Transverse colon (tissue), 4 donors: ENCODE data around the gene PIK3IP1. TPM values are rescaled to one million over a fixed set of nuclear protein-coding genes. Genes with fewer than 3 reads are reported as not detected.

Source experiments
- DNase-seq: peaks from one replicate; pipeline ENCODE4 v3.0.0-alpha.2; 2019
- H3K27ac ChIP-seq, 4 donors: fragments of 200-600 bp; sonication (generic); 2 replicates each; pipeline ENCODE4 v1.5.1; 2016 to 2018; ENCODE audit warnings: inconsistent platforms in 4 of 4
- H3K27me3 ChIP-seq: fragments of 200-600 bp; sonication (generic); 2 replicates; pipeline ENCODE4 v1.5.1; 2017; ENCODE audit warnings: inconsistent platforms
- H3K36me3 ChIP-seq, 4 donors: fragments of 200-600 bp; sonication (generic); 2 replicates each; pipeline ENCODE4 v1.5.1; 2017 to 2019; ENCODE audit warnings: inconsistent platforms in 4 of 4
- H3K4me1 ChIP-seq, 4 donors: fragments of 200-600 bp; sonication (generic); 2 replicates each; pipeline ENCODE4 v1.5.1; 2017 to 2020; ENCODE audit warnings: inconsistent platforms in 4 of 4
- H3K4me3 ChIP-seq, 4 donors: fragments of 200-600 bp; sonication (generic); 1 replicate in 1 of 4; 2 replicates in 3 of 4; pipeline versions ENCODE4 v1.5.1 to v1.6.1; 2017 to 2019; ENCODE audit warnings: inconsistent platforms in 4 of 4
- H3K9me3 ChIP-seq, 2 donors: fragments of 200-600 bp; sonication (generic); 2 replicates each; pipeline ENCODE4 v1.5.1; 2017 to 2019; ENCODE audit warnings: inconsistent platforms in 2 of 2
- EP300 ChIP-seq: sonication (generic); formaldehyde crosslinking; IDR thresholded peaks from one replicate; pipeline ENCODE4 v1.6.1; 2017; ENCODE audit warnings: antibody characterized with exemption, low read depth
- POLR2A ChIP-seq: fragments of 450-650 bp; IDR thresholded peaks from one replicate; pipeline ENCODE4 v1.6.1; 2016; ENCODE audit warnings: antibody characterized with exemption, mild to moderate bottlenecking, moderate library complexity
- POLR2AphosphoS5 ChIP-seq, 3 donors: sonication (generic); formaldehyde crosslinking; IDR thresholded peaks; one replicate each; pipeline ENCODE4 v1.6.1; 2016; ENCODE audit warnings: antibody characterized with exemption in 3 of 3
- WGBS, 2 donors: methylation state at CpG; one replicate each; pipeline ENCODE4 v1.1.5; 2018; ENCODE audit warnings: low coverage in 1 of 2; 5-methylcytosine and 5-hydroxymethylcytosine counted together
- in situ Hi-C, 4 donors: fragments of 200-750 bp; cut with MboI; loops; one replicate each; pipeline versions ENCODE4 v1.15.0 to v1.15.1; 2017; ENCODE audit warnings: low sequenced_read_pairs in 3 of 4, low pct_ligation_motif_present in 1 of 4, low pct_unique_long_range_greater_than_20kb in 1 of 4
- intact Hi-C: fragments of 100-400 bp; cut with DNase I; formaldehyde crosslinking; loops from one replicate; pipeline ENCODE4 v1.15.1; 2023; ENCODE audit warnings: low total_unique reads
- total RNA-seq, 4 donors: library from RNA; depleted of rRNA; stranded (reverse); fragments of >200 nt; gene quantifications; one replicate each; pipeline ENCODE4 v1.1.0, GENCODE V29; 2016
- TF ChIP-seq, protein P1 (sequence below), 5 experiments: fragments of 200-600 bp in 3 of 5; fragments of 450-650 bp in 2 of 5; sonication (generic) in 3 of 5; IDR thresholded peaks; 1 replicate in 2 of 5; 2 replicates in 3 of 5; pipeline ENCODE4 v1.5.1; 2016 to 2017; ENCODE audit warnings: antibody characterized with exemption in 5 of 5, inconsistent platforms in 3 of 5, mild to moderate bottlenecking in 2 of 5, moderate library complexity in 1 of 5

PIK3IP1 gene
- total RNA-seq, 4 donors from 2014 or later = 11.6 to 46.7 (median 35.2) TPM

DNA sequence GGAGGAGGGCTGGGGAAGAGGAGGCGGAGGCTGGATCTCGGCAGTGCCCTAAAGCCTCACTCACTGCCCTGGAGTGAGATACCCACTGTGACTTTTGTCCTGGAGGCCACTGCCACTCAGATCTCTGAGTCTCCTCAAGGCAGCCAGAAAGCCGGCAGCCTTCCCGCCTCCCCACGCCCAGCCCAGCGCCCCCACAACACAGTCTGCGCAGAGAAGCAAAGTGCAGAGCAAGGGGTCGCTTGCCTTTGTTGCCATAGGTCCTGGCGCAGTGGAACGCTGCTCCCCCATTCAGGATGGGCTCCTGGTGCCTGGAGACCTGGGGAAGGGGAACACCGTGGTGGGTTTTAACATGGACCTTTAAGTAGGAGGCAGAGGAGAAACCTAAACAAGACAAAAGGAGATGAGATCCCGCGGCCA is 36.3 kb upstream of the PIK3IP1 start:
- Histone ChIP-seq H3K4me3 (no peak overlapping the region), H3K9me3 (no peaks in the 10 kb centered on the region), H3K27me3 (no peaks in the 10 kb centered on the region), H3K4me1 (no peaks in the 10 kb centered on the region), H3K27ac (no peak overlapping the region), H3K36me3 (peaks cover 0 to 31% (median 9%) of the 10 kb centered on the region in 4 donors)
- WGBS, 2 donors = 91% methylated on average over 13 of the region's 13 CpGs; no CpG with 5 or more reads in 1 of the 2 donors
- no peak for DNase-seq
- in situ Hi-C loops (loop anchor here in 1 of 4 donors (25.0 kb wide), 1 partner anchor 109 kb away; no protein-coding TSS in a partner anchor), intact Hi-C loops (loop anchor here (10.0 kb wide), 1 partner anchor 786 kb away; no protein-coding TSS in a partner anchor)
- TF ChIP-seq POLR2AphosphoS5 (IDR thresholded peaks at IDR 0.05) = no peak
- TF ChIP-seq, protein P1, sequence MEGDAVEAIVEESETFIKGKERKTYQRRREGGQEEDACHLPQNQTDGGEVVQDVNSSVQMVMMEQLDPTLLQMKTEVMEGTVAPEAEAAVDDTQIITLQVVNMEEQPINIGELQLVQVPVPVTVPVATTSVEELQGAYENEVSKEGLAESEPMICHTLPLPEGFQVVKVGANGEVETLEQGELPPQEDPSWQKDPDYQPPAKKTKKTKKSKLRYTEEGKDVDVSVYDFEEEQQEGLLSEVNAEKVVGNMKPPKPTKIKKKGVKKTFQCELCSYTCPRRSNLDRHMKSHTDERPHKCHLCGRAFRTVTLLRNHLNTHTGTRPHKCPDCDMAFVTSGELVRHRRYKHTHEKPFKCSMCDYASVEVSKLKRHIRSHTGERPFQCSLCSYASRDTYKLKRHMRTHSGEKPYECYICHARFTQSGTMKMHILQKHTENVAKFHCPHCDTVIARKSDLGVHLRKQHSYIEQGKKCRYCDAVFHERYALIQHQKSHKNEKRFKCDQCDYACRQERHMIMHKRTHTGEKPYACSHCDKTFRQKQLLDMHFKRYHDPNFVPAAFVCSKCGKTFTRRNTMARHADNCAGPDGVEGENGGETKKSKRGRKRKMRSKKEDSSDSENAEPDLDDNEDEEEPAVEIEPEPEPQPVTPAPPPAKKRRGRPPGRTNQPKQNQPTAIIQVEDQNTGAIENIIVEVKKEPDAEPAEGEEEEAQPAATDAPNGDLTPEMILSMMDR (IDR thresholded peaks at IDR 0.05) = no peak
- no peak for TF ChIP-seq POLR2A
- TF ChIP-seq EP300 = no peak

DNA sequence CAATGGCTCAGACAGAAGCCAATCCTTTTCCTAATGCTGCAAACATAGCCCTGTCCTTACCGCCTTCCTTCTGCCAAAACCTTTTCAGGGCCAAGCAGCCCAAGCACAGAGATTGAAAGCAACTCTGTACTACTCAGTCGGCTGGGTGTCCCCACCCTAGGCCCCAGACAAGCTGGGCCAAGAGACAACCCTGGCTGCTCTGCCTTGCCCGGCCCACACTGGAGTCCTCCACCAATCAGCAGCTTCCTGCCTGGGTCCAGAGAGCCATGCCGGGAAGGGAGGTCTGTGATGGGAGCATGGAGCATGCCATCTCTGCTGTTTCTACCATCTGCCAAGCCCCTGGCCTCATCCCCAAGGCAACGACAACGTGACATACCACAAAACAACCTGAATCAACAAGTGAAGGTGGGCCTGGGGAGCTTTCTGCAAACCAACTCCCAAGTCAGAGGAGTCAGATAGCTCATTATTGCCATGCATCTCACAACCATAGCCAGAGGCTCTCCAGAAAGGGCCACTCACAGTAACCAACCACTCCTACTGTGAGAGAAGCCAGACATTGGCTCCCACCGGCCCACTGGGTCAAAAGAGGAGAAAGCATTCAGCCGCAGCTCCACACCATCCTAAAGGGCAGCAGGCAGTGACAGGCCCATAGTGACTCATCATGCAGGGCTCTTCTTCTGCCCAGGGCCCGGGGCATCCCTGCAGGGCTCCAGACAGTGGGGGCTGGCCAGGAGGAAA is 35.7 kb upstream of the PIK3IP1 start:
- no peaks in the 10 kb centered on the region for H3K4me1 ChIP-seq
- TF ChIP-seq POLR2AphosphoS5 (IDR thresholded peaks at IDR 0.05) (no peak), EP300 (no peak), POLR2A (no peak)
- TF ChIP-seq, protein P1 (IDR thresholded peaks at IDR 0.05) = no peak
- intact Hi-C loops (loop anchor here (10.0 kb wide), 1 partner anchor 787 kb away; no protein-coding TSS in a partner anchor), in situ Hi-C loops (loop anchor here in 1 of 4 donors (25.0 kb wide), 1 partner anchor 109 kb away; no protein-coding TSS in a partner anchor)
- WGBS, 2 donors = 95% methylated on average over 8 of the region's 9 CpGs; no CpG with 5 or more reads in 1 of the 2 donors
- H3K27me3 ChIP-seq = no peaks in the 10 kb centered on the region
- no peaks in the 10 kb centered on the region for H3K9me3 ChIP-seq
- peaks cover 0 to 28% (median 9%) of the 10 kb centered on the region in 4 donors for H3K36me3 ChIP-seq
- H3K27ac ChIP-seq = no peak overlapping the region
- DNase-seq = no peak
- no peak overlapping the region for H3K4me3 ChIP-seq

DNA sequence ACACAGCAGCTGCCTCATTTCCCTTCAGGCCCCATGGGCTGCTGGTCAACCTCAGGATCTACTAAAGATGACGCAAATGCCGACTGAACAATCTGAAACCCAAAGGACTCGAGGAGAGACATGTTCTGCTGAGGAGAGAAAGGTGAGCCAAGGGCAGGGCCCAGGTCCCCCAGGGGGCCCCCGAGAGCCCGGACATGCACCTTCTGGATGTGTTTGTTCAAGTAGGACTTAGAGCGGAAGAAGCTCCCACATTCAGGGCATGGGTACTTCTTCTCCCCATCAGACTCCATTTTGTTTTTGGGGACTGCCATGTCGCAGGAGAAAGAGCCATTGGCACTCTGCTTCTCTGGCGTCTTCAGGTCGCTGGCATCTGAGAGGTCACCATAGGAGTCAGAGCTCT is 34.6 kb upstream of the PIK3IP1 start:
- no peak overlapping the region for H3K4me3 ChIP-seq
- H3K4me1 ChIP-seq = no peaks in the 10 kb centered on the region
- TF ChIP-seq EP300 (no peak), POLR2AphosphoS5 (IDR thresholded peaks at IDR 0.05) (no peak), POLR2A (no peak)
- TF ChIP-seq, protein P1 (IDR thresholded peaks at IDR 0.05) = no peak
- H3K9me3 ChIP-seq = no peaks in the 10 kb centered on the region
- in situ Hi-C loops (loop anchor here in 1 of 4 donors (25.0 kb wide), 1 partner anchor 110 kb away; no protein-coding TSS in a partner anchor), intact Hi-C loops (loop anchor here (10.0 kb wide), 1 partner anchor 788 kb away; no protein-coding TSS in a partner anchor)
- H3K27ac ChIP-seq = no peak overlapping the region
- no peak for DNase-seq
- H3K27me3 ChIP-seq = no peaks in the 10 kb centered on the region
- 96% methylated on average over 9 of the region's 9 CpGs; no CpG with 5 or more reads in 1 of the 2 donors for WGBS, 2 donors
- peaks cover 0 to 18% (median 9%) of the 10 kb centered on the region in 4 donors for H3K36me3 ChIP-seq

DNA sequence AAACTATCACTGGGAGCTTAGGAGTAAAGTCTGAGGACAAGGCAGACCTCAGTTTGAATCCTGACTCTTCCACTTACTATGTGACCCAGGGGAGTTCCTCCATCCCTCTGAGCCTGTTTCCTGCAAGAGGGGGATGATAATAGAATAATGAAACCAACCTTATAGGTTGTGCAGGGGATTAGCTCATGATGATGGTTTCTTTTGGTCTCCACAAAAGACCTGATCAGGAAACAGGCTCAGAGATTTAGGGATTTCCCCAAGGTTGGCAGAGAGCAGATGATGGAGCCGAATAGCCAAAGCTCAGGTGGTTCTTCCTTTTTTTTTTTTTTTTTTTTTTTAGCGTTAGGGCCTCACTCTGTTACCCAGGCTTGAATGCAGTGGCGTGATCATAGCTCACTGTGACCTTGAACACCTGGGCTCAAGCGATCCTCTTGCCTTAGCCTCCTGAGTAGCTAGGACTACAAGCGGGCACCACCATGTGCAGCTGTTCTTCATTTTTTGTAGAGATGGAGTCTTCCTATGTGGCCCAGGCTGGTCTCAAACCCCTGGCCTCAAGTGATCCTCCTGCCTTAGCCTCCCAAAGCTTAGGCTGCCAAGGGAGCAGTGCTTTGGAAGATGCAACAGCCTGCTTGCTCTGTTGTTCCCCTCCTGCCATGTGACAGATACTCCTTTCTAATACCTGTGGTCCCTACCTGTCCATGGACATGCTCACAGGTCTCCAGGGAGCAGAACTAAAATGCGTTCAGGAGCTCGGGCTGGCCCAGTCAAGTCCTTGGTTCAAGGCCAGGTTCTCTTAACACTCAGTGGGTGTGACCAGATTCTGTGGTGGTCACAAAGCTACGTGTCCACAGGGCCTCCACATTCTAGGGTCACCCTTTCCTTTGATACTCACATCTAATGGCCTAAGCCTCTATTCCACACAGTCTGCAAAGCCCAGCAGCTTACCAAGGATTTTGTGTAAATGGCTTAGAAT is 31.6 kb upstream of the PIK3IP1 start:
- no peak overlapping the region for H3K4me3 ChIP-seq
- in situ Hi-C loops = no loop called here
- WGBS, 2 donors = 87 to 100% methylated on average over 2 to 8 of the region's 8 CpGs
- H3K4me1 ChIP-seq = no peaks in the 10 kb centered on the region
- no peaks in the 10 kb centered on the region for H3K9me3 ChIP-seq
- TF ChIP-seq POLR2A = no peak
- no peak for TF ChIP-seq POLR2AphosphoS5 (IDR thresholded peaks at IDR 0.05)
- TF ChIP-seq EP300 = no peak
- TF ChIP-seq, protein P1 (IDR thresholded peaks at IDR 0.05) = no peak
- peaks cover 0 to 17% (median 6%) of the 10 kb centered on the region in 4 donors for H3K36me3 ChIP-seq
- DNase-seq = no peak
- intact Hi-C loops = loop anchor here (10.0 kb wide), 1 partner anchor 791 kb away; no protein-coding TSS in a partner anchor
- H3K27ac ChIP-seq = no peak overlapping the region
- no peaks in the 10 kb centered on the region for H3K27me3 ChIP-seq
